ENCODE results near the gene PIK3R5. TPM values are rescaled to one million over a fixed set of nuclear protein-coding genes. Genes with fewer than 3 reads are reported as not detected.

The PIK3R5 gene
- polyA plus RNA-seq, 2 of the 4 experiments (the other 2 are of a cell fraction), result 0.01 TPM; not detected in 1

GRCh38 chr17:8930649-8931048 is 34.9 kb downstream of the PIK3R5 start:
- Histone ChIP-seq H3K4me1 (no peaks in the 10 kb centered on the region), H3K27ac (no peak overlapping the region), H3K4me2 (no peak overlapping the region), H3K4me3 (no peak overlapping the region), H3K9me3 (peaks cover 50% of the 10 kb centered on the region)
- no peak for DNase-seq (ENCODE audit: low read depth in 1 of 2, low spot score in 1 of 2)
- no peak for ATAC-seq
- FAIRE-seq, result no peak
- TF ChIP-seq NR3C1 (IDR thresholded peaks at IDR 0.05), result no peak
- no peak for TF ChIP-seq ESRRA (IDR thresholded peaks at IDR 0.05; ENCODE audit: borderline replicate concordance, low read length)
- no peak for TF ChIP-seq CTCF (IDR thresholded peaks at IDR 0.05)
- no peak for TF ChIP-seq REST (IDR thresholded peaks at IDR 0.05)
- TF ChIP-seq HOXB5 (CRISPR knock-in tag; IDR thresholded peaks at IDR 0.05), result no peak
- no peak for TF ChIP-seq RCOR1 (IDR thresholded peaks at IDR 0.05; ENCODE audit: low read depth, low read length)
- TF ChIP-seq TP53 (CRISPR knock-in tag; IDR thresholded peaks at IDR 0.05), result no peak
- TF ChIP-seq EP300 (IDR thresholded peaks at IDR 0.05), result no peak
- no peak for TF ChIP-seq CBX2 (IDR thresholded peaks at IDR 0.05; ENCODE audit: borderline replicate concordance, low read depth)
- no peak for TF ChIP-seq CHD4 (IDR thresholded peaks at IDR 0.05; ENCODE audit: borderline replicate concordance)
- TF ChIP-seq KDM1A (IDR thresholded peaks at IDR 0.05; ENCODE audit: low read depth), result no peak
- no peak for TF ChIP-seq NFE2L2 (conservative IDR thresholded peaks at IDR 0.05; ENCODE audit: low read length)
- TF ChIP-seq E2F6 (IDR thresholded peaks at IDR 0.05; ENCODE audit: borderline replicate concordance, low read depth), result no peak
- ChIA-PET POLR2A (no interaction called here), CTCF (interaction anchor here (1.4 kb wide), 1 partner anchor 35 kb away, joined by 3 read pairs; no protein-coding TSS in a partner anchor)
- WGBS (ENCODE audit: missing lambda C conversion rate), result 36% methylated on average over 4 of the region's 4 CpGs

GRCh38 chr17:8928347-8928746 is 37.2 kb downstream of the PIK3R5 start:
- no peak for ATAC-seq
- peak; percentile 65 for FAIRE-seq
- no peak overlapping the region for H3K27ac ChIP-seq

GRCh38 chr17:8927395-8927794 is 38.1 kb downstream of the PIK3R5 start:
- Histone ChIP-seq H3K4me2 (no peak overlapping the region), H3K9me3 (peaks cover 61% of the 10 kb centered on the region), H3K4me1 (no peaks in the 10 kb centered on the region), H3K4me3 (no peak overlapping the region), H3K27ac (no peak overlapping the region)
- DNase-seq (ENCODE audit: low read depth in 1 of 2, low spot score in 1 of 2) (no peak), FAIRE-seq (no peak), ATAC-seq (no peak)
- ChIA-PET CTCF (no interaction called here), POLR2A (no interaction called here)
- WGBS (ENCODE audit: missing lambda C conversion rate), result 6% methylated on average over 3 of the region's 3 CpGs
- TF ChIP-seq ATOH8 (CRISPR knock-in tag; IDR thresholded peaks at IDR 0.05; ENCODE audit: low read depth) (no peak), GATA3 (IDR thresholded peaks at IDR 0.05; ENCODE audit: borderline replicate concordance) (no peak), KDM5A (IDR thresholded peaks at IDR 0.05) (no peak), E2F6 (IDR thresholded peaks at IDR 0.05; ENCODE audit: borderline replicate concordance, low read depth) (no peak), EHF (CRISPR knock-in tag; IDR thresholded peaks at IDR 0.05) (no peak), HMGXB4 (CRISPR knock-in tag; IDR thresholded peaks at IDR 0.05; ENCODE audit: borderline replicate concordance) (no peak), HDAC2 (IDR thresholded peaks at IDR 0.05) (no peak), EP300 (IDR thresholded peaks at IDR 0.05) (no peak), MAX (IDR thresholded peaks at IDR 0.05) (no peak), EHMT2 (IDR thresholded peaks at IDR 0.05; ENCODE audit: low read depth) (no peak), HOXB5 (CRISPR knock-in tag; IDR thresholded peaks at IDR 0.05) (no peak), POLR2A (IDR thresholded peaks at IDR 0.05; ENCODE audit: low read length) (no peak), CBX2 (IDR thresholded peaks at IDR 0.05; ENCODE audit: borderline replicate concordance, low read depth) (no peak), RFX5 (IDR thresholded peaks at IDR 0.05) (no peak), FOSB (CRISPR knock-in tag; IDR thresholded peaks at IDR 0.05) (no peak), ZSCAN20 (CRISPR knock-in tag; IDR thresholded peaks at IDR 0.05) (no peak)

More at GRCh38 chr17:8928347-8928746, 37.2 kb downstream of the PIK3R5 start:
- Histone ChIP-seq H3K4me2 (no peak overlapping the region), H3K9me3 (peaks cover 53% of the 10 kb centered on the region), H3K4me3 (no peak overlapping the region), H3K4me1 (no peaks in the 10 kb centered on the region)
- TF ChIP-seq HOXB13 (CRISPR knock-in tag; IDR thresholded peaks at IDR 0.05; ENCODE audit: low read depth) (no peak), FOXS1 (CRISPR knock-in tag; IDR thresholded peaks at IDR 0.05) (peak; percentile 75; the same call in 1 of the 2 replicates), CHD2 (IDR thresholded peaks at IDR 0.05; ENCODE audit: low read length, partially characterized antibody) (no peak), EP300 (IDR thresholded peaks at IDR 0.05) (no peak)
- ChIA-PET POLR2A (no interaction called here), CTCF (no interaction called here)
- no peak for DNase-seq (ENCODE audit: low read depth in 1 of 2, low spot score in 1 of 2)

All from A549 (cell line).